NCI-H2171 treated with DMSO at 0.1 percent for 48 hours (cell line): ENCODE measurements around the gene KAZN.

Experiments used
- DNase-seq: peaks from one replicate; lab custom pipeline; 2025; lab: John Stamatoyannopoulos, UW

The KAZN gene

DNA sequence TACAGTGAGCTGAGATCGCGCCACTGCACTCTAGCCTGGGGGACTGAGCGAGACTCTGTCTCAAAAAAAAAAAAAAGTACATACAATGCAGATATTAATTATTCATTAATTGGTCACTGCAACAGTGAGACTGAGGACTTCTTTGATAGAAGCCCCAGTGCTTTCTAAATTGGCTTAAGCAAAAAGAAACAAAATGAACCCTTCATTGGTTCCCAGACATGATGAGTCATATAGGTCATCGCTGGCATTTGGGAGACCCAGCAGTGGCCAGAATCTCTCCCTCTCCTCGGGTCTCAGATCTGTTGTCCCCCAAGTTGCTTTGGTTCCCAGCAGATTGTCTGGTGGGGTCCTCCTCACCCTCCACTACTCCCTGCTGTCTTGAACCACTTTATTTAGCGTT lies 144.9 kb downstream of the KAZN start:
- DNase-seq = no peak

DNA sequence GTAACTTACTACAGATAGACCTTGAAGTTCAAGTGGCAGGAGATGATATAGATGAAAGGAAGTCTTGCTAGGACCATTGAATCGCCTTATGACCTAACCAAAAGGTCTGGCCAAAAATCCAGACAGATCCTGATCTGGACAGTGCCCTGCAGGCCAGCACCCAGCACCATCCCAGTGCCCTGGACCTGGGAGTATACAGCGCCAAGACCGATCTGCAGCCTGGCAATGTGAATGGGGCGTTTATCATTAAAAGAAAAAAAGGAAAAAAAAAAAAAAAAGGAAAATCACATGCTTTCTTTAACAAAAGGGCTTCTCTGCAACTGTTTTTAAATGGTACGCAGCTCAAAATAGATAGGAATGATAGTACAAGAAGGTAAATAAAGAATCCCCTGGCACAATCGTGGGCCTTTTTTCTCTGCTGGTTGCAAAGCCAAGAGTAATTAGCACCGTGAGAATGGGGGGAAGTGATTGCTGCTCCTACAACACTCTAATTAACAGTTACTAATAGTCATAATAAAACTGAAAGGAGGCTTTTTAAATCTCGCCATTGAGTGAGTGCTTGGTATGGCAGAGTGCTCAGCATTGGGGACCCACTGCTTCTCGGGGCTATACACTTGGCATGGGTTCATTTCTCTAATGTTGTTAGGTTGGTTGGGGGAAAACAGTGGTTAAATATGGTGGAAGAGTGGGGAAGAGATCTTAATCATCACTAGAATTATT lies 146.7 kb downstream of the KAZN start:
- no peak for DNase-seq

DNA sequence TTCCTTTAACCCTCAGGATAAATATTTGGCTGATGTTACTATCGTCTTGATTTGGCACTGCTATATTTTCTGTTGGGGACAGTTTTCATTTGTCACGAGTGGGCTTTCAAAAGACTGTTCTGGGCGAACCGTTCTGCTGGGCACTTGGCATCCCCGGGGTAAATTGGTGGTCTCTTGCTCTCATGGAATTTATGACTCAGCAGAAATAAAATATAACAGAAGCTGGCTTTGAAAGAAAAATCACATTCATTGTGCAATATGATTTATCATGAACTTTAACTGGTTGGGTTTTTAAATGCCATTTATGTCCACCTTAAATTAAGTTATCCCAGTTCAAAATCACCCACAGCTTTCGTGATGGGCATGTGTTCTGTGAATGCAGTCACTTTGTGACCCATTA lies 147.3 kb downstream of the KAZN start:
- DNase-seq = no peak

GRCh38 chr1:14746393-14746792 lies 147.9 kb downstream of the KAZN start:
- DNase-seq = no peak

DNA sequence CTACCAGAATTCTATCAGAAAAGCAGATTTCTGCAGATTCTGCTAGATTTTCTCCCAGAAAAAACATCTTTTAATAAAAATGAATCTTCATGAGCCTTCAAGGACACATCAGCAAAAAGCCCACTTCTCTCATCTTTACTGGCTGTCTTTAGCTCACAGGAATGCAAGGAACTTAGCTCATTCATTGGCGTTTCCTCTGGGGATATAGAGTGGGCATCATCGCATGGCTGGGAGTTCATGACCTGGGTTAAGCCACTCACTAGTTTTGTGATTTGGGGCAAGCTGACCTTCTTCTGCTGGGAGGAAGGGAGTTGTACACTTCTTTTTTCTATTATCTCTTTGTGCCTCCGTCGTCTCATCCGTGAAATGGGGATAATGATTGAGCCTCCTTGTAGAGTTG lies 149.7 kb downstream of the KAZN start:
- DNase-seq = no peak

- DNase-seq = no peak
These were observed 150.5 kb downstream of the KAZN start for GRCh38 chr1:14748977-14749376.

DNA sequence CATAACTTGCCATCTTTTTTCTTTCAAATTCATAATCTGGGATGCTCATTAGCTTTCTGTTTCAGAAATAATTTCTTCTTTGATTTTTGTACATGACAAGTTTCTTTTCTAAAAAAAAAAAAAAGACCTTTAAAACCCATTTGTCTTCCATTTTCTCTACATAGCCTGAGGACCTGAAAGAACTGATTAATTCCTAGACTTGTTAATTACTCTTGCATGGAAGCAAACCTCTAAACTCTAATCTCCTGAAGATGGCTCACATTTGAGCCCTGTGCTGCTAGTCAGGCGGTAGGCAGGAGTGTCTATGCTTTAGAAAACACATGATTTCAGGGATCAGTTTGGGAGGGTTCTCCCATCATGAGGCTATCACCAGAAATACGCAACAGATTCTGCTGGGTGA lies 152.0 kb downstream of the KAZN start:
- no peak for DNase-seq

- DNase-seq = no peak
These were observed 157.2 kb downstream of the KAZN start for GRCh38 chr1:14755518-14756252.

DNA sequence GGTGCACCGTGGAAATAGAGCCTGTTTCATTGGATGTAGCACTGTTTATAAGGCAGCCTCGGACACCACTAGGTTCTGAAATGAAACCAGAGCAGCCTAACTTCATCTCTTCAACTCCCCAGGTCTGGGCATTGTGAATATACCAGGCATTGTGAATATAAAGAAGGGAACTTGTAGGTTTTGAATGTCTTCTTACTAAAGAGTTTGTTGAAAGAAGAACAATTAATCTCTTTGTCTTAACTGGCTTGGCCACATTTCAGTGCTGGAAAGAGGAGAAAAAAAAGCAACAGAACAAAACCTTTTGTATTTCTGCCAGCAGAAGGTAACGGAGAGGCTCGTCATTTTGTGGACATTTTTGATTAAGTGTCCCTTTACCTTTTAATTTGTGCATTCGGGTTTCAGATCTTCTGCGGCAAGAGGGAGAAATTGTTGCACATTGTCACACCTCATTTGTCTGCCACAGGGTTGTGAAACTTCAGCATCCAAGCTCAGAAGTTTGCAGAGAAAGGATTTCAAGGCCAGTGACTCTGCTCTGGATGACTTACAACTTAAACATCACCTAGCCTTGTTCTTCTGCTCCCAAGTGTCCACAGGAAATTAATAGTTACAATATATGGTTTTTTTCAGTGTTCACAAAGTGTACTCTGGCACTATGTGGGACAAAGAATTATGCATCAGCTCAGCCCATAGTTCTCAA lies 158.3 kb downstream of the KAZN start:
- no peak for DNase-seq

- no peak for DNase-seq
These were observed 158.8 kb downstream of the KAZN start for GRCh38 chr1:14757286-14757625.

GRCh38 chr1:14759042-14759818 lies 160.7 kb downstream of the KAZN start:
- DNase-seq = no peak

- DNase-seq = no peak
These were observed 161.4 kb downstream of the KAZN start for GRCh38 chr1:14759843-14760242.

GRCh38 chr1:14760780-14761179 lies 162.3 kb downstream of the KAZN start:
- no peak for DNase-seq

DNA sequence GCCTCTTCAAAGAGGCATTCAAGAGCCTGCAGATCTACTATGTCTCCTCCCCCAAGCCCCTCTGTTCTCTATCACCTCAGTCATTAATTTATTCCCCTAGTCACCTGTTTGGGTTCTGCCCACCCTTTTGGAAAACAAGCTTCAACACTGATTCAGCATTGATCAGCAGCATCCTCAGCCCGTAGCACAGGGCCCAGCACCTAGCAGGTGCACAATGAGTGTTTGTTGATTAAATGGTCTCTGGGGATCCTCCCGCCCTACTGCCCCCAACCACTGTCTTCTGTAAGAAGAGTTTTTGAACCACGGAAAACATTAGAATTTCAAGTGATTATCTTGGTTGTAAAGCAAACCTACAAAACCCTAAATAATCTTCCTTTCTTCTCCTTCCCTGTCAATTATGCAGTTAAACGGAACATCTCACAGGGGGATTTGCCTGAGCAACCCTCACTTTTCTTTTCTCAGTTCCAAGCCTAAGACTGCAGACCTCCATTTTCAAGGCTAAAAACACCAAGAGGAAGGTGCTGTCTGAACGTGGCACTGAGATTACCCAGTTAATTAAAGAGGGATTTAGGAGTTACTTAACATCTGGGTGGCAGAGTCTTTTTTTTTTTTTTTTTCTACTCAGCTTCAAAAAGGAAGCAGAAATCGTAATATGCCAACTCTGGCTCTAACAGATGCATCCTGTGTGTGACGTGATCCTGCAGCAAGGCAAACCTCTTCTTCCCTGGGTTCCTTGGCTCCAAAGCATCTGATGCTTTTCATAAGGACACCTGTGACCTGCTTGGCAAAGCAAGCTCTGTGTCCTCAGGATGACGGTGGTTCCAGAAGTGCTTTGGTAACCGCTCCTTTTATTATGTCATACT lies 163.0 kb downstream of the KAZN start:
- peak; percentile 36 for DNase-seq

DNA sequence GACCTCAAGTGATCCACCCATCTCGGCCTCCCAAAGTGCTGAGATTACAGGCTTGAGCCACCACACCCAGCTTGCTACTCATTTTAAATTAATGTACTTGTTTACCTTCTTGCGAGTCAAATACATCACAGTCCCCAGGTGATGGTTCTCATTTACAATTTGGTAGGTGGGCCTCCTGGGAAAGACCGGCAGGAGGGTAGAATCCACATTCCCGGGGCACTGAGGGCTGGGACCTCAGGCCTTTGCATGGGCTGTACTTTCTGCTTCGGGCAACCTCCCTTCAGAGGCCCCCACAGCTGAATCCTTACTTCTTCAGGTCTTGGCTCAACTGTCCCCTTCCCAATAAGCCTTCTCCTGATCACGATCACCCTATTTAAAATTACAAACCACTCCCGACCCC lies 165.5 kb downstream of the KAZN start:
- DNase-seq = no peak

DNA sequence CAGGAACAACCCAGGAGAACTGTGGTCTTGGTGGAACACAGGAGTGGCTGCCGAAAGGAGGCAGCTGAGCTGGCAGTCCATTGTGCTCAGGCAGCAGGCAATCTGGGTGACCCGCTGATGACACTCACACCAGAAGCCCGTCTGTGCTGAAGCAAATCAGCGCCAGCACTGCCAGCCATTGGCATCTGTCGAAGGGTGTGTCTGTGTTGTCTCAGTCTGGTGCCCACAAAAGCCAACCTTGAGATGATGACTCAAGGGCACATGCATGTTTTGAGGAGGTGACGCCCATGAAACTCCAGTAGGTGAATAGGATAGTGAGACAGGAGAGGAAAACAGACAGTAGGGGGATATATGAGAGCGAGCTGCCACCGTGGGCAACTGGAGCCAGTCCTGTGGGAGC lies 167.3 kb downstream of the KAZN start:
- DNase-seq = peak; percentile 77

- DNase-seq = no peak
These were observed 168.6 kb downstream of the KAZN start for GRCh38 chr1:14767075-14767474.

GRCh38 chr1:14768582-14769304 lies 170.3 kb downstream of the KAZN start:
- no peak for DNase-seq

DNA sequence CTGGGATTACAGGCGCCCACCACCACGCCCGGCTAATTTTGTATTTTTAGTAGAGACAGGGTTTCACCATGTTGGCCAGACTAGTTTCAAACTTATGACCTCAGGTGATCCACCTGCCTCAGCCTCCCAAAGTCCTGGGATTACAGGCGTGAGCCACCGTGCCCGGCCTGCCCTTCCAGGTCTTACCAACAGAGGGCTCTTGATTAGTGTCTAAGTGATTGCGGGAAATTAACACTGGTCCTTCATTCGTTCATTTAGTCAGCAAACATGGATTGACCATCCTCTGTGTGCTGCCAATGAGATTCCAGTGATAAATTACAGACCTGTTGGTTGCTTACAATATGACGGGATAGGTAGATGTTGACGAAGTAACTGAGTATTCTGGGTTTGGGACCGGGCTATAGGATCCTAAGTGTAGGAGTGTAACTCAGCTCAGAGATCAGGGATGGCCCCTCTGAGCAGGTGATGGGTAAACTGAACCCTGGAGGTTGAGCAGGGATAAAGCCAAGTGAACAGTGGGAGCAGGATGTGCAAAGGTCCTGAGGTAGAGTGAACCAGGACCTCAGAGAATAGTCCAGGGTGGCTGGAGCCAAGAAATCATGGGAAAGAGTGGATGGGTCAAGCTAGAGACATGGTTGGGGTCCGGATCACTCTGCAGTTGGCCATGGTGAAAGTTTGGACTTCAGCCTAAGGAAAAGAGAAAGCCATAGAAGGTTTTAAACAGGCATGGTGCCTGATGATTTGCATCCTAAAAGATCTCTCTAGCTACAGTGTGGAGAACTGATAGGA lies 171.2 kb downstream of the KAZN start:
- DNase-seq = no peak
